NCI-H774 (cell line): ENCODE measurements around the gene PHF2.

Experiments
- DNase-seq: peaks from one replicate; lab custom pipeline; 2025; lab: John Stamatoyannopoulos, UW

Gene PHF2

DNA sequence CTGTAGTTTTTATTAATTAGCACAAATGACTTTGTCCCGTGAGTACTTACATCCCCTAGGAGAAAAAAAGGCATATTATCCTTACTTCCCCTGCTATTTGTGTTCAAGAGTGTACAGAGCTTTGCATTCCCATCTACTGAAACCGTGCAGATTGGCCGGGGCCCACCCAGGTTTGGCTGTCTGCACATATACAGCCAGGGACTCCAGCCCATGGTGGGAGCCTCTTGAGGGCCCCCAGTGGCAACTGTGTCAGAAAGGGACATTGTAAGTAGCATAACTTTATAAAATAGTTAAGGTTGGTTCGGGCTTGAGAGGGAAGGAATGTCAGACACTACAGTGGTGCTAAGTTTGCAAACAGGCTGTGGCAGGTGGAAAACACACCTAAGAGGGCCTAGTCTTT is 24.7 kb downstream of the PHF2 start:
- DNase-seq: no peak

DNA sequence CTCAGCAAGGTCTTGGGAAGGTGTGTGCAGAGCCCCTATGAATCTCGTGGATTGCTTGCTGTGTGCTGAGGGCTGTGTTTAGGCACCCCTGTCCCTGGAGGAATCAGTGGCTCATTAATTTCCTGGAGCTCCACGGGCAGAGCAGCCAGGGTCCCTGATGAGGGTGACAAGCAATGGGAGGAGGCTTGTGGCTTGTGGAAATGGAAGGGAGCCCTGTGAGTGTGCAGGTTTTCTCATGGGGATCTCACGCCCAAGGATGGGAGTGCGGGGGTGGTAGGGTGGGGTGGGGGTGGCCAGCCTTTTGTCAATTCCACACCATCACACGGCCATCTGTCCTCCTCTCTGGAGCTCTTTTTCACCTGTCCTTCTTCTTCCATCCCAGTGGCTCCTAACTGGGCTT is 25.3 kb downstream of the PHF2 start:
- DNase-seq: no peak

DNA sequence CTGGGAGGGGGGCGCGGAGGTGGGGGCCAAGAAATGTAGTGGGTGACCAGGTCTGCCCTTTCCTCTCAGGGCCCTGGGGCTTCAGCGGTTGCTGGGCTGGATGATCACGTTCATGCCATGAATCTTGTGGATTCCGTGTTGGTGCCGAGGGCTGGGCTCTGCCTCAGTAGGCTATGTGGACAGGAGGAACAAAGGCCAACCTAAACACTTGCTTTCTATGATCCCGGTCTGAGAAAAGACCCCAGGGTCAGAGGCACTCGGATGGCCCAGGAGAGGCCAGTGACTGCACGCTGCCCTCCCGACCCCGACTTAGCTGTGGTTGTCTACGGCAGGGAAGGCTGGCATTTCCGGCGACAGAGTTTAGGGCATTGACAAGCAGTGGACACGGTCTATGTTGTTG is 26.6 kb downstream of the PHF2 start:
- DNase-seq: no peak

DNA sequence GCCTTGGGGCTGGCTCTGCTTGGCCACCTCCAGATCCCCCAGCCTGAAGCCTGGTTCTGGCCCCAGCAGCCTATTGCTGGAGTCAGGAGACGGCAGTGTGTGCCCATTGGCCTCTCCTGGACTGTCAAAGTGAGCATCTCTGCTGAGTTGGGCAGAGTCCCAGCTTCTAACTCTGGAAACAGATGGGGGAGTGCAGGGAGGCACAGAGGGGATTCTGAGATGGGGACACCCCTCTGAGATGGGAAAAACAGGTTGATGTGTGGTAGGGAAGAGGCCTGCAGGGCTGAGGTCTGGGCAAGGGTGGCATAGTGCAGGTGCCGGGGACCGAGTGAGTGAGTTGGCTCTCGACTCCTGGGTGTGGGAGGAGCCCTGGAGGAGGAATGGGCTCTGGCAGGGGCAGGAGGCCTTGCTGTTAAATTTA is 27.5 kb downstream of the PHF2 start:
- no peak for DNase-seq

DNA sequence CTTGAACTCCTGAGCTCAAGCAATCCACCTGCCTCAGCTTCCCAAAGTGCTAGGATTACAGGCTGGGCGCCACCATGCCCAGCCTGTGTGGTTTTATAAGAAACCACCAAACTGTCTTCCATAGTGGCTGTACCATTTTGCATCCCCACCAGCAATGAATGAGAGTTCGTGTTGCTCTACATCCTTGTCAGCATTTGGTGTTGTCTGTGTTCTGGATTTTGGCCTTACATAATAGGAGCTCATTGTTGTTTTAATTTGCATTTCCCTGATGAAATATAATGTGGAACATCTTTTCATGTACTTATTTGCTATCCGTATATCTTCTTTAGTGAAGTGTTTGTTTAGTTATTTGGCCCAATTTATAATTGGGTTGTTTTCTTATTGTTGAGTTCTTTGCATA is 29.8 kb downstream of the PHF2 start:
- no peak for DNase-seq

DNA sequence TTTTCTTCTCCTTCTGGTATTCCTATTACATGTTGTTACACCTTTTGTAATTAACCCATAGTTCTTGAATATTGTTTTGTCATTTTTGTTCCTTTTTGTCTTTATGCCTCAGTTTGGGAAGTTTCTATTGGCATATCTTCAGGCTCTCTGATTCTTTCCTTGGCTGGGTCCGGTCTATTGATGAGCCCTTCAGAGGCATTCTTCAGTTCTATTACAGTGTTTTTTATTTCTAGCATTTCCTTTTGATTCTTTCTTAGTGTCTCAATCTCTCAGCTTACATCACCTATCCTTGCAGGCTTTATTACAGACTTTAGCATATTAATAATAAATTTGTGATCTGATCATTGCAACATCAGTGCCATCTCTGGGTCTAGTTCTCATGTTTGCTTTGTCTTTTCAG is 33.8 kb downstream of the PHF2 start:
- no peak for DNase-seq

DNA sequence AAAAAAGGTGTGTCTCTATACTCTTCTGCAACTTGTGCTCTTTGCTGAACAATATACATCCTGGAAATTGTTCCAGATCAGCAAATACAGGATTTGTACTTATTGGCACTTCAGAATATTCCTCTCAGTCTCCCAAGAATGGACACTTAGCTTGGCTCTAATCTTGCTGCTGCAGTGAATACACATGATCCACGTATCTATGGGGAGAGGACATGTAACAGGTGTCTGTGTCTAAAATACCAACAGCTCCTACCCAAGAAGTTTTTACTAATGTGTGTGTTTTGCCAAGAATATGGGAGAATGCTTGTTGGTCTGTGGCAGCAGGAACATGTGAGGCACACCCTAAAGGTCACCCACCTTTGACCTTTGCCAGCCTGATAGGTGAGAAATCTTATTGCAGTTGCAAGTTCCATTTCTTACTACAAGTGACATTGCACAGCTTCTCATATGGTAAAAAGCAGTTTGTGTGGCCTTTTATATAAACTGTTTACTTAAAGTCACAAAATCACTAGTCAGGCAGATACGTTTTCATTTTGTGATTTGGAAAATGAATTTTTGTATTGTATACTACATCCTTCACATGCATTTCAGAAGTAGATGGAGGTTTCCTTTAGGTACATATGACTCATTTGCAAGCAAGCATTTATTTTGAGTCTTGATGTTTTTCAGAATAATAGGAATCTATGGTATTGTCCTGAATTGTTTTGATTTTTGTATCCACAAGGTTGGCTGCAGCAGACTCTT is 35.8 kb downstream of the PHF2 start:
- DNase-seq: no peak

DNA sequence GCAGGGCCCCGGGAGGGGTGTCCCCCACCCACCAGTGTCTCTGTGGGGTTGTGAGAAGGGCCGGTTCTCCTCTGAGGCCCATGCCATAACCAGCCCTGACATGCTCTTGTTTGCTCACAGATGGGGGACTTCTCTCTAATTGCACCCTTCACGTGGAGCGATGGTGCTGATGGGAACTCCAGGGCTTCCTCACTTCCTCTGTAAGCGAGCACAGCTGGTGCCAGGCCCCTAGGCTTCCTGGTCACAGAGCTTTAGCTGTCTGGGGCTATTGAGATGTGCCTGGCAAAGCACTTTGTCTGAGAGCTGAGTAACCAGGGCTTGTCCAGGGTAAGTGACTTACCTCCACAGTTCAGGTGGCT is 36.4 kb downstream of the PHF2 start:
- no peak for DNase-seq

DNA sequence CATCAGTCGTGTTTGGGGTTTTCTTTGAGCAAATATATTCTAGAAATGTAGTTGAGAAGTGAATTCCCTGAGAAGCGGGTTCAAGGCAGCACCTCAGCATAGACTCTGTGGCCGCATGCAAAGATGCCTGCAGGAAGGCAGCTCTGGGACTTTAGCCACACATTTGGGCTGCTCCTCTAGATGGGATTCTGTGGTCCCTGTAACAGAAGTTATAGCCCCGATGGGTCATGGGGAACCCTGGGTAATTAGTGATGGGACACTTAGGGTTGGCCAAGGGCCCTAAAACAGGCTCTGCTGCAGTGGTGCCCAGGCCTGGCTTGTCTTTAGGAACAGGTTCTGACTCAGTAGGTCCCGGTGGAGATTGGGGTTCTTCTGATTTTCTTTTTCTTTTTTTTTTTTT is 36.8 kb downstream of the PHF2 start:
- DNase-seq: no peak

DNA sequence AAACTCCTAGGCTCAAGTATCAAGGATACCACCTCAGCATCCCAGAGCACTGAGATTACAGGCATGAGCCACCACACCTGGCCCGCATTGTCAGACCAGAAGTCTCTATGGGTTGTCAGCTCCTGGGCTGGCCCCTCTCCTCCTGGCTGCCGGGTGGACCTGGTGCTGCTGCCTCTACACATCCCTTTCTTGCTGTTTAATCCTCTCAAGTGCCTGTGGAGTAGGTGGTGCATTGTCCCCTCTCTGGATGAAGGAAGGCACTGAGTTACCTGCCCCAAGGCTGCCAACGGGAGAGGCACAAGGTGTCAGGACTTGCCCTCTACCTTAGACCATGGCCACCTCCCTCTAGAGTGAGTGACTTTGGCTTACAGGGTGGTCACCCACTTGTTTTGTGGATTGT is 37.4 kb downstream of the PHF2 start:
- no peak for DNase-seq

DNA sequence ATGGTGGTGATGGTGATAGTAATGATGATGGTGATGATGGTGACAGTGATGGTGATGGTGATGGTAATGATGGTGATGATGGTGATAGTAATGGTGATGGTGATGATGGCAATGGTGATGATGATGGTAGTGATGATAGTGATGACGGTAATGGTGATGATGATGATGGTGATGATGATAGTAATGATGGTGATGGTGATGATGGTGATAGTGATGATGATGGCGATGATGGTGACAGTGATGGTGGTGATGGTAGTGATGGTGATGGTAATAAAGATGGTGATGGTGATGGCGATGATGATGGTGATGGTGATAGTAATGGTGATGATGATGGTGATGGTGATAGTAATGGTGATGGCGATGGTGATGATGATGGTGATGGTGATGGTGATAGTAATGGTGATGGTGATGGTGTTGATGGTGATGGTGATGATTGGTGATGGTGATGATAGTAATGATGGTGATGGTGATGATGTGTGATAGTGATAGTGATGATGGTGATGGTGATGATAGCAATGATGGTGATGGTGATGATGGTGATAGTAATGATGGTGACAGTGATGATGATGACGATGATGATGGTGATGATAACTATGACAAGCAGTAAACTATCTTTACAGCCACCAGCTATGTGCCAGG is 38.6 kb downstream of the PHF2 start:
- no peak for DNase-seq

DNA sequence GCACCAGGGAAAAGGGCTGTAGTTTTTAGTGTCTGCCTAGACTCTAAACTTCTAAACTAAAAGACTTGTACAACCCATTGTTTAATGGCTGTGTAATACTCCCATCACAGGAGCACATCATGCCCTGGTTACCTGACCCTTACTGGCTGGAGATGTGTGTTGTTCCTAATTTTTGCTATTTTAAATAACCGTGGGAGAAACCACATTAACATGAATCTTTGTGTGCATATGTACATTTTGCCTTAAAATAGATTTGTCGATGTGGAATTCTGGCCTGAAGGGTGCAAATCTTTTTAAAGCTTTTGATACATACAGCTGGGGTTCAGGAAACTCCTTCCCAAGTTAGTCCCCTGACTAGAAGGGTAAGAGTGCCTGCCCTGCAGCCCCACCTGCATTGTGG is 39.7 kb downstream of the PHF2 start:
- no peak for DNase-seq

DNA sequence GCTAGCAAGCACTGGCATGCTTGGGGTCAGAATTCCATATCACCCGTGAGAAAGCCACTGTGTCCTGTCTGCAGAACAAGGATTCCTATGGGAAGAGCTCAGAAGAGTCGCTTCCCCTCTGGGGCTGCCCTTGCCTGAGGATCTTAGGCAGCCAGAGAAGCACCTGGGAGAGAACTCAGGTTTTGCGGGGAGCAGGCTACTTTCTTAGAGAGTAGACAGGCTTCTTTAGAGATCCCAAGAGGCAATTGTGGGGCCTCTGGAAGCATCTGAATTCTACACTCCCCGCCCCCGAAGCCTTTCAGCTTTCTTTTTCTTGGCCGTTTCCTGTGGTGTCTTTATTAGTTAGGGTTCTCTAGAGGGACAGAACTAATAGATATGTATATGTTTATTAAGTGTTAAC is 40.9 kb downstream of the PHF2 start:
- no peak for DNase-seq

DNA sequence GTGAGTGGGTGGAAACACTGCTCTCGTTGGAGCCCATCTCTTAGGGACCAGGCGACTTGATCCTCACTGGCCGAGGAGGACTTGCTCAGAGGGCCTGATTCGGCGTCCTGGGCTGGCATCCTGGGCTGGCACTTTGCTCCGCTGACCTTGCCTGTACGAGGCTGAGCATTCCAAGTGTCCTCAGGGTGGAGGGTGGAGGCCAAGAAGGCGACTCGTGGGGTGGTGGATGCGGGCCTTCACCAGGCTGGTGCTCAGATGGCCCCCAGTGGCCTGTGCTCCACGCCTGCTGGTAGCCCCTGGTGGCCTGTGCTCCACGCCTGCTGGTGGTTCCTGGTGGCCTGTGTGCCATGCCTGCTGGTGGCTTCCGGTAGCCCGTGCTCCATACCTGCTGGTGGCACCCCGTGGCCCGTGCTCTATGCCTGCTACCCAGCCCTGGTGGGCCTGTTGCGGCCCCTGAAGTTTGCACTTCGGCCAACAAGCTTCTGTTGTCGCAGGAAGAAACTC is 42.9 kb downstream of the PHF2 start:
- no peak for DNase-seq

DNA sequence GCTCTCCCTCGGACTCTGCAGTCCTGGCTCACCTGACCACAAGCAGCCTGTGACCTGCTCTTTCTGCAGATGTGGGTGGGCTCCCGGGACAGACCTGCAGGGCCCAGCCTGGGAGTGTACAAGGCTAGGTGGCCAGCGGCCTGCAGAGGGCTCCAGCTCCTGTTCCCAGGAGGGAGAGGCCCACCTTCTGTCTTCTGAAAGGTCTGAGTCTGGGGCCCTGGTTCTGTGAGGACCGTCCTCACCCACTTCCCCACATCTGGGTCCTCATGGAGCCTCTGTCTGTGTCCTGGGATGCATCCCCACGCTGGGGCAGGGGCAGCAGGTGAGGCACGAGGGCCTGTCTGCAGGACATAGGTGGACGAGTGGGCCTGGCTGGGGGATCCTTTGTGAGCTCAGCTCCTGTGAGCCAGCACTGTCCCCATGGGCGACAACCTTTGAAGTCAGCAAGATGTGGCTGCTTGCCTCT is 43.7 kb downstream of the PHF2 start:
- DNase-seq: no peak

DNA sequence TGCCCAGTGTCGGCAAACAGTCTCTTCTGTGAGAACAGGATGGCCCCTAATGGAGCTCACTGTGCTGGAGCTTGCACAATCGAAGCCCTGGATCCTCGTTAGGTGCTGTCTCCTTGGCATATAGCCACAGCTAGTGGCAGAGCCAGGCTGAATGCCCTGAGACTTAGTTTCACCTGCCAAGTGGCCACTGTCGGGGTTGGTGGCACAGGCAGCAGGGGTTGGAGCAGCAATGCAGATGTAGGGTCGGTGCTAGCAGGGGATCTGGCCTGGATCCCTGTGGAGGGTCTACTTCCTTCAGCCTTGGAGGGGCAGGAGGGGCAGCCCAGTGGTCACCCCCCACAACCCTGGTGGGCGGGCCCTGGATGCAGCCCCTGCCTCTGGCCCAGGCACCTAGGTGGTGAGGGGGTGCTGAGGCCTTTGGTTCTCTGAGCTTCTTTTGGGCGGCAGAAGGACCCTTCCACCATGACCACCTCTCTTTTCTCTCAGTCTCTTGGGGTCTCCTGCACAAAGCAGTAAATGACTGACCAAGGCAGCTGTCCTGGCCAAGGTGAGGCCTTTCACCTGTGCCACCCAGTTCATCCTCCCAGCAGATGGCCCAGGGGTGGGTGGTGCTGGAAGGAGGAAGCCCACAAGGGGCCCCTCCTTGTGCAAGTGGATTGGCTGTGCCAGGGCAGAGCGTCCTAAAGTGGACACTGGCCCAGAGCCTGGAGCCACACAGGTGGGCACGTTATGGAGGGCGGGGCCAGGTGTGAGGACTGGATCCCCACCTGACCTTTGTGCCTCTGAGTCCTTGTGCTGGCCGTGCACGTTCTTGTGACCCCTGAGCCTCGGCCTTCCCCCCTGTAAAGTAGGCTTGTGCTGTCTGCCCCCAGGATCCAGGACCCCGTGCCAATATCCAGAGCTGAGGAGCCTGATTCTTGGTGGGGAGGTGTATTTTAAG is 44.8 kb downstream of the PHF2 start:
- DNase-seq: no peak

DNA sequence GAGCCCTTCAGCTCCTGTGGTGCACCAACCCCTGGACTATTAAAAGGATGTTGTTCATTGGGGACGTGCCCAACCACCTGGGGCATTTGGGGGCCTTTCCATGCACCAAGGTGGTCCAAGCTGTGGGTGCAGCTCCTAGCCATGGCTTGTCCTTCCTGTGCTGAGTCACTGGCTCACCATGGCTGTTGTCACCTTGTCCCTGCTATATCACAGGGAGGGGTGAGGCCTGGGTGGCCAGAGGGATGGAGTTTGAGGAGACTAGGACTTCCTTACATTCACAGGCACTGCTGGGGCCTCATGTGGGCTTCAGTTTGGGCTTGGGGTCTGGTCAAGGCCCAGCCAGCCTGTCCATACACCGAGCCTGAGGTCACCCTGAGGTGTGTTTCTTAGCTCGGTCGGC is 45.5 kb downstream of the PHF2 start:
- no peak for DNase-seq

DNA sequence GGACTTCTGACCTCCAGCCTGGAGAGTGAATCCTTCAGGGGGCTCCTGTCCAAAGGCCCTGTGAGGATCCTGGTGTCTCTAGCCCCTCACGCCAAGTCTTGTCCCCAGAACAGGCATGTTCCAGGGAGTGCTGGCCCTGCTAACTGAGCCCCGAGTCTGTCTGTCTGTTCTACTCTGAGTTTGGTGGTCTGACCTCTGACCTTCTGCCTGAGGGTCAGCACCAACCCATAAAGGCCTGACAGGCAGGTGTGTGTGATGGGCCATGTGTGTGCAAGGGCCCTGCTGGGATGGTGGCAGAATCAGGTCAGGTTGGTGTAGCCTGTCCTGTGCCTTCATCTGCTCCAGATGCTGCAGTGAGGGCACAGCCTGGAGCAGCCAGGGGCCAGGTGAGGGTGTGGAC is 46.3 kb downstream of the PHF2 start:
- DNase-seq: no peak

DNA sequence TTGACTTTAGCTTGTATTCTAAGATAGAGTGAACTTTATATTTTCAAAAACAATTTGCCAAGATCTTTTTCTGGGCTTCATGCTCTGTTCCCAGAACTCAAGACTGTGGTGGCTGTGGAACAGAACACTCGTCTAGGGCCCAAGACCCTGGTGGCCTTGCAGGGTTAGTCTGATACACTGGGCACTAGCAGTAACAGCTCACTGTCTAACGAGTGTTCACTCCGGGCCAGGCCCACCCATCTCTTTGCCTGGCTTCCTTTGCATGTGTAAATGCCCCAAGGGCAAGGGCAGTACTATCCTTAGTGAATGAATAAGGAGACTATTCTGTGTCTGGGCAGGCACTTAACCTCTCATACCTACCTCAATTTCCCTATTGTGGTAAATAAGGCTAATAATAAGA is 47.4 kb downstream of the PHF2 start:
- DNase-seq: no peak

DNA sequence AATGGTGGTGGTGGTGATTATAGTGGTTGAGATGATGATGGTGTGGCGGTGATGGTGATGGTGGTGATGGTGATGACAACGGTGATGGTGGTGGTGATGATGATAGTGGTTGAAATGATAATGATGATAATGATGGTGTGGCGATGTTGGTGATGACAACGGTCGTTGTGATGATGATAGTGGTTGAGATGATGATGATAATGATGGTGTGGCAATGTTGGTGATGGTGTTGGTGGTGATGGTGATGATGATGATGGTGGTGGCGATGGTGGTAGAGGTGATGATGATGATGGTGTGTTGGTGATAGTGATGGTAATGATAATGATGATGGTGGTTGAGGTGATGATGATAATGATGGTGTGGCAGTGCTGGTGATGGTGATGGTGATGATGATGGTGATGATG is 48.0 kb downstream of the PHF2 start:
- DNase-seq: no peak

DNA sequence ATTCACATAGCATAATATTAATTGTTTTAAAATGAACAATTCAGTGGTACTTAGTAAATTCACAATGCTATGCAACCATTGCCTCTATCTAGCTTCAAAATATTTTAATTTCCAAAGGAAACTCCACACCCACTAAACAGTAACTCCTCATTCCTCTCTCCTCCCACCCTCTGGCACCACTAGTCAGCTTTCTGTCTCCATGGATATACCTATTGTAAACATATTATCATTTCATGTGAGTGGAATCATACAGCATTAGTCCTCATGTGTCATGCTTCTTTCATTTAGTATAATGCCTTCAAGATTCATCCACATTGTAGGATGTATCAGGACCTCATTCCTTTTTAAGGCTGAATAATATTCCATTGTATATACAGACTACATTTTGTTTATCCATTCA is 48.6 kb downstream of the PHF2 start:
- DNase-seq: no peak

DNA sequence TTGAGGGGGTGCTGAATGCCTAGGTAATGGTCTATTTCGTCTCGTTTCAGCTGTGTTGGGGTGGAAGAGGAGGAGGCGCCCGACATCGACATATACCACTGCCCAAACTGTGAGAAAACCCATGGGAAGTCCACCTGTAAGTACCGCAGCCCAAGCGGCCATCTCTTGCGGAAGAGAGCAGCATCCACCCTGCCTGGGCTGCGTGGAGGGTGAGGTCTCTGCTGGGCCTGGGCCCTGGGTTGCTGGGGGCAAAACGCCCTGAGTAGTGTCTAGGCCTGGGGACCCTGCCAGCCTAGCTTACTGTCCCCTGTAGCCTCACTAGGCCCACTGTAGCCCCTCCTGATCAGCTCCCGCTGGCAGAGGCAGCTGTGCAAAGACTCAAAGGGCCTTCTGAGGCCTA is 53.5 kb downstream of the PHF2 start:
- DNase-seq: no peak
